Vein endothelial cell (primary cell): ENCODE results near the gene GPR137. TPM values are rescaled to one million over a fixed set of nuclear protein-coding genes. Genes with fewer than 3 reads are reported as not detected.

ENCODE experiments used
- small RNA-seq: library from RNA; depleted of rRNA; stranded (forward); fragments of <200 nt; gene quantifications from one replicate; pipeline ENCODE3, GENCODE V24; 2012
- total RNA-seq: library from RNA; depleted of rRNA; stranded (reverse); fragments of >200 nt; gene quantifications from 2 replicates; pipeline ENCODE4 v1.2.3, GENCODE V29; 2012

The GPR137 gene
- 15.5 and 16.3 TPM in 2 replicates for total RNA-seq

GRCh38 chr11:64284962-64285884 lies at the start of gene GPR137:
GPR137 (plus strand) TSS chr11:64285848; CDS start chr11:64286525, 677 bp downstream.

GRCh38 chr11:64240435-64241240 lies 45.0 kb upstream of the GPR137 start, which contains the start of gene FKBP2:
FKBP2 (plus strand) TSS chr11:64241095; CDS start chr11:64242388, 1,293 bp downstream.

GRCh38 chr11:64246871-64247728 lies 38.5 kb upstream of the GPR137 start, which contains the start of gene PPP1R14B:
PPP1R14B (minus strand) TSS chr11:64246943; CDS start chr11:64246673, 270 bp downstream.

GRCh38 chr11:64251016-64251752 lies 34.5 kb upstream of the GPR137 start, which contains the start of gene PLCB3:
PLCB3 (plus strand) TSS chr11:64251530; CDS start chr11:64251650, 120 bp downstream.

GRCh38 chr11:64284048-64284961 lies 1.3 kb upstream of the GPR137 start, which contains the start of gene BAD:
BAD (minus strand) TSS chr11:64284665; CDS start chr11:64284368, 297 bp downstream.

GRCh38 chr11:64291262-64291751 lies 5.7 kb downstream of the GPR137 start, which contains the start of gene KCNK4:
KCNK4 (plus strand) TSS chr11:64291302; CDS start chr11:64293019, 1,717 bp downstream.

GRCh38 chr11:64299847-64300648 lies 14.4 kb downstream of the GPR137 start, which contains the start of gene CATSPERZ:
CATSPERZ (plus strand) TSS chr11:64300358; CDS start chr11:64300411, 53 bp downstream.

GRCh38 chr11:64305075-64305690 lies 19.5 kb downstream of the GPR137 start, which contains the start of gene ESRRA:
ESRRA (plus strand) TSS chr11:64305524; CDS start chr11:64307180, 1,656 bp downstream.

GRCh38 chr11:64317325-64317960 lies 31.8 kb downstream of the GPR137 start, which contains the start of gene TRMT112:
TRMT112 (minus strand) TSS chr11:64317559; CDS start chr11:64317526, 33 bp downstream.

GRCh38 chr11:64317961-64318765 lies 32.5 kb downstream of the GPR137 start, which contains the start of gene PRDX5:
PRDX5 (plus strand) TSS chr11:64318121; CDS start chr11:64318216, 95 bp downstream.

Small RNAs within 50 kb of the gene (small RNA-seq; reads per million reads assigned to genes)
- gene RF00019, result not detected

Other genes with a start within 250 kb of the GPR137 start
- gene FLRT1, start 249.9 kb upstream of the GPR137 start, total RNA-seq, result not detected in 2 replicates
- 17.0 and 37.6 TPM in 2 replicates for gene MACROD1, start 119.7 kb upstream of the GPR137 start, total RNA-seq
- gene STIP1, start 99.7 kb upstream of the GPR137 start, total RNA-seq, result 212 and 271 TPM in 2 replicates
- gene FERMT3, start 79.1 kb upstream of the GPR137 start, total RNA-seq, result 33.1 and 47.7 TPM in 2 replicates
- 29.9 and 43.1 TPM in 2 replicates for gene TRPT1, start 59.7 kb upstream of the GPR137 start, total RNA-seq
- 35.3 and 43.1 TPM in 2 replicates for gene NUDT22, start 59.6 kb upstream of the GPR137 start, total RNA-seq
- gene DNAJC4, start 55.3 kb upstream of the GPR137 start, total RNA-seq, result 9.4 and 18.3 TPM in 2 replicates
- 12.5 and 23.2 TPM in 2 replicates for gene VEGFB, start 51.3 kb upstream of the GPR137 start, total RNA-seq
- 27.3 and 30.7 TPM in 2 replicates for gene FKBP2, start 44.8 kb upstream of the GPR137 start, total RNA-seq
- gene PPP1R14B, start 38.9 kb upstream of the GPR137 start, total RNA-seq, result 256 and 260 TPM in 2 replicates
- 50.0 and 54.9 TPM in 2 replicates for gene PLCB3, start 34.3 kb upstream of the GPR137 start, total RNA-seq
- gene BAD, start 1.2 kb upstream of the GPR137 start, total RNA-seq, result 59.6 and 75.5 TPM in 2 replicates
- gene KCNK4, start 5.5 kb downstream of the GPR137 start, total RNA-seq, result 0.10 TPM in 1 of 2 replicates, not detected in the other
- gene CATSPERZ, start 14.5 kb downstream of the GPR137 start, total RNA-seq, result 0.38 TPM in 1 of 2 replicates, not detected in the other
- 40.7 and 50.0 TPM in 2 replicates for gene ESRRA, start 19.7 kb downstream of the GPR137 start, total RNA-seq
- gene TRMT112, start 31.7 kb downstream of the GPR137 start, total RNA-seq, result 124 and 155 TPM in 2 replicates
- gene PRDX5, start 32.3 kb downstream of the GPR137 start, total RNA-seq, result 154 and 168 TPM in 2 replicates
- 1.7 and 2.3 TPM in 2 replicates for gene CCDC88B, start 54.4 kb downstream of the GPR137 start, total RNA-seq
- gene RPS6KA4, start 73.3 kb downstream of the GPR137 start, total RNA-seq, result 44.4 and 52.3 TPM in 2 replicates